Stimulated activated CD8-positive, alpha-beta memory T cell treated with anti-CD3 and anti-CD28 coated beads, Interleukin-15, amount 100 ng/mL, for 1 hour (primary cell): ENCODE results near the gene ENPP3.

Experiments used
- DNase-seq: peaks from one replicate; pipeline ENCODE4 v3.0.0-alpha.2; 2020; ENCODE audit warnings: low read depth

ENPP3 gene

GRCh38 chr6:131636880-131637792 is at the start of gene ENPP3:
Gene ENPP3 (plus strand): TSS chr6:131637302. CDS start chr6:131637385, 83 bp downstream.
- DNase-seq = no peak

GRCh38 chr6:131587909-131588308 is 49.2 kb upstream of the ENPP3 start:
- DNase-seq = no peak

GRCh38 chr6:131588643-131589042 is 48.5 kb upstream of the ENPP3 start:
- DNase-seq = no peak

GRCh38 chr6:131592935-131593334 is 44.2 kb upstream of the ENPP3 start:
- DNase-seq = no peak

- DNase-seq = no peak
These were observed 43.0 kb upstream of the ENPP3 start for GRCh38 chr6:131594074-131594473.

- no peak for DNase-seq
These were observed 39.7 kb upstream of the ENPP3 start for GRCh38 chr6:131597446-131597845.

GRCh38 chr6:131600716-131601115 is 36.4 kb upstream of the ENPP3 start:
- DNase-seq = no peak

GRCh38 chr6:131602781-131603312 is 34.3 kb upstream of the ENPP3 start:
- DNase-seq = no peak

GRCh38 chr6:131613296-131613925 is 23.7 kb upstream of the ENPP3 start:
- DNase-seq = no peak

GRCh38 chr6:131615275-131615674 is 21.8 kb upstream of the ENPP3 start:
- DNase-seq = no peak

- peak; percentile 94 for DNase-seq
These were observed 9.1 kb upstream of the ENPP3 start, which contains the start of gene MED23 for GRCh38 chr6:131627724-131628682. Gene MED23 (minus strand): TSS chr6:131628242. CDS start chr6:131628049, 193 bp downstream.

GRCh38 chr6:131628726-131629125 is 8.4 kb upstream of the ENPP3 start:
- DNase-seq = no peak

GRCh38 chr6:131629651-131630050 is 7.5 kb upstream of the ENPP3 start:
- no peak for DNase-seq

- DNase-seq = no peak
These were observed 5.3 kb upstream of the ENPP3 start for GRCh38 chr6:131631625-131632289.

GRCh38 chr6:131635384-131636340 is 1.4 kb upstream of the ENPP3 start:
- no peak for DNase-seq

GRCh38 chr6:131638013-131638412 is 911 bp downstream of the ENPP3 start:
- DNase-seq = no peak

- DNase-seq = no peak
These were observed 3.0 kb downstream of the ENPP3 start for GRCh38 chr6:131640100-131640499.

- no peak for DNase-seq
These were observed 3.5 kb downstream of the ENPP3 start for GRCh38 chr6:131640576-131640975.

GRCh38 chr6:131641554-131641953 is 4.5 kb downstream of the ENPP3 start:
- no peak for DNase-seq

- DNase-seq = no peak
These were observed 5.5 kb downstream of the ENPP3 start for GRCh38 chr6:131642565-131642964.
